Activated CD8-positive, alpha-beta memory T cell treated with anti-CD3 and anti-CD28 coated beads for 24 hours (primary cell): ENCODE measurements around the gene NPNT.
"Not testable (repeated sequence)": the region's sequence is repeated elsewhere in the genome, so short reads cannot be mapped to it uniquely, and the experiment has no call there.

Source experiments
- DNase-seq: peaks from one replicate; pipeline ENCODE4 v3.0.0-alpha.2; 2020

NPNT gene

DNA sequence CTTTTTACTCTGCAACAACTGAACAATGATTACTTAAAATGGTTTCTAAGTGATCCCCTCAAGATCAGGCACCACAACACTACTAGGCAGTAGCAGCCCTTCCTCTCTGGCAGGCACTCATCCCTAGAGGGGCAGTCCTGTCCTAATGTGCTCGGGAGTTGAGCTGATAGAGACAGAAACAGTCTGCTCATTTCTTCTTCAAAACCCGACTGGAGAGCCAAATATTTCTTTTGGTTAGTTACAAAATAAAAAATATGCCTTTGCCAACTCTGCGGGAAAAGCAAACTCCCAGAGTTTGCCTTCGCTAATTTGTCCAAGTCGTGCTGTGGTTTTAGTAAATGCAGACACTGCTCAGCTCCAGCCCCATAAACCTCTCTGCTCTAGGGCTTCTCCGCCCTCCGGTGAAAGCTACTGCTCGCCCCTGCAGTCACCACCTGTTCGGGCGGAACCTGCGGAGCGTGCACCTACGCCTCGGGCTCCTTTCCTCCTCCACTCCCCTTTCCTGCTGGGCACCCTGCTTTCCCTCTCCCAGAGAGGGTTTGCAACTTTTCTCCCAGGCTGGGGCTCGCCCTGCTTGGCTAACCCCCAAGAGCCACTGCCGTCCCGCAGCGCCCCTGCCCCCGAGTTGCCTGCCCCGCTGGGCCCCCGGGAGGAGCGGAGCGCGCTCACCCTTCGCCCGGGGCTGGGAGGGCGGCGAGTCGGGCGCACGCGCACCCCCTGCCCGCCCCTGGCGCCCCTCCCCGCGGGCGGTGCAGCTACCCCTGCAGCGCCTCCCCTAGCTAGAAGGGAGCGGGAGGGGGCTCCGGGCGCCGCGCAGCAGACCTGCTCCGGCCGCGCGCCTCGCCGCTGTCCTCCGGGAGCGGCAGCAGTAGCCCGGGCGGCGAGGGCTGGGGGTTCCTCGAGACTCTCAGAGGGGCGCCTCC lies at the start of gene NPNT:
NPNT (plus strand) TSS at position 812 of the 923 bp plus-strand sequence. CDS start 182 bp downstream, outside the sequence.
- no peak for DNase-seq

DNA sequence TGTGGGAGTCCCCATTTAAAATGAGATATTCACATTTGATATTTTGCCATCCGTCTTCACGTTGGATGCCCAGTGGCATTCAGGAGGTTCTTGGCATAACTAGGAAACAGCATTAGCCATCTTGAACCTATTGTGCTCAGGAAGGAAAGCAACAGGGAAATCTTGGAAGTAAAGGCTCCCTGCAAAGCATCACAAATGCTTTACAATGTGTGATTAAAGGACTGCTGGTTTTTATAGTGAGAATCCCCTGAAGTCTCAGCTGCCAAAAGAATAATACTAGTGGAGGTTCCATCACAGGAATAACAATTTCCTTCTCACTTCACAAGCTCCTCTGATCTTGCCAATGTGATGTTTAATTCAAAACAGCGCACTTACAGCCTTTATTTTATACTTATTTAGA lies 49.7 kb upstream of the NPNT start:
- DNase-seq: no peak

DNA sequence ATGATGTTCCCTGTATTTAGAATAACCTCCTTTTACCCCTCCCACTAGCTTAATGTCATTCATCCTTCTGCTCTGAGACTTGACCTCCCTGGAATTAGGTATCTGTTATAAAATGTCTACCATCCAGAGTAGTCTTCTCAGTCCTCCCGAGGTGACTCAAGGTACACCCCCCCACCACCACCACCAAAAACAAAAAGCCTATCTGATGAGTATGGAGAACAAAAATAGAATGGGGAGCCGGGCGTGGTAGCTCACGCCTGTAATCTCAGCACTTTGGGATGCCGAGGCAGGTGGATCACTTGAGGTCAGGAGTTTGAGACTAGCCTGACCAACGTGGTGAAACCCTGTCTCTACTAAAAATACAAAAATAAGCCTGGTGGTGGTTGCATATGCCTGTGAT lies 46.9 kb upstream of the NPNT start:
- DNase-seq: not testable (repeated sequence)

GRCh38 chr4:105851196-105851595 lies 44.1 kb upstream of the NPNT start:
- no peak for DNase-seq

- DNase-seq: not testable (repeated sequence)
These were observed 43.0 kb upstream of the NPNT start for GRCh38 chr4:105852230-105852629.

DNA sequence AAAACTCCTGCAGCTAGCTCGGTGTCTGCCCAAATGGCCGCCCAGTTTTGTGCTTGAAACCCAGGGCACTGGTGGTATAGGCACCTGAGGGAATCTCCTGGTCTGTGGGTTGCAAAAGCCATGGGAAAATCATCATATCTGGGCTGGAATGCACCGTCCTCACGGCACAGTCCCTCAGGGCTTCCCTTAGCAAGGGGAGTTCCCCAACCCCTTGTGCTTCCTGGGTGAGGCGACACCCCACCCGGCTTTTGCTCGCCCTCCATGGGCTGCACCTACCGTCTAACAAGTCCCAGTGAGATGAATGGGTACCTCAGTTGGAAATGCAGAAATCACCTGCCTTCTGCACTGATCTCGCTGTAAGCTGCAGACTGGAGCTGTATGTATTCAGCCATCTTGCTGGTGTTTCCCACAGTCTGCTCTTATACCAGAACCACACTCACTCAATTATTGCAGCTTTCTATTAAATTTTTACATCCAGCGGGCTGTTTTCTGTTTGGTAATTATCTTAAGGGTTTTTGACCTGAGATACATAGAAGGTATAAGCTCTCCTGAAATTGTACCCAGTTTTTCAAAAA lies 36.7 kb upstream of the NPNT start:
- DNase-seq: no peak

GRCh38 chr4:105859233-105859632 lies 36.0 kb upstream of the NPNT start:
- DNase-seq: no peak

- no peak for DNase-seq
These were observed 24.3 kb upstream of the NPNT start for GRCh38 chr4:105870963-105871362.

GRCh38 chr4:105871997-105872396 lies 23.3 kb upstream of the NPNT start:
- DNase-seq: no peak

GRCh38 chr4:105875233-105875632 lies 20.0 kb upstream of the NPNT start:
- no peak for DNase-seq

- no peak for DNase-seq
These were observed 16.6 kb upstream of the NPNT start for GRCh38 chr4:105878668-105879067.

DNA sequence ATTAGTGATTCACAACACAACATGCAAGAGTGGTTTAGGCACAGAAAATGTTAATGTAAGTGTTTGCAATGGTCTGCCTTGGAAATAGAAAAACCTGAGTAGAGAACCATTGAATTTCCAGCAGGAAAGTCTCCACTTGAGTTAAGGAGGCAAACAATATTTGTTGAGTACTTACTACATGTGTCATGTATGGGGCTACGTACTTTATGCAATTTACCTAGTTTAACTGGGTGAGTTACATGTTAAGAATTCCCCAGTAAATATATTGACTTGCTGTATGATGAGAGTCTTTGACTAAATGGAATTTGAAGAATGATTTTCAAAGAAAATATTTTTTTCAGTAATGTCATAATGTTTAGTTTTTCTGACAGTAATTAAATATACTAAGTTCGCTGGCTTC lies 7.8 kb upstream of the NPNT start:
- no peak for DNase-seq

DNA sequence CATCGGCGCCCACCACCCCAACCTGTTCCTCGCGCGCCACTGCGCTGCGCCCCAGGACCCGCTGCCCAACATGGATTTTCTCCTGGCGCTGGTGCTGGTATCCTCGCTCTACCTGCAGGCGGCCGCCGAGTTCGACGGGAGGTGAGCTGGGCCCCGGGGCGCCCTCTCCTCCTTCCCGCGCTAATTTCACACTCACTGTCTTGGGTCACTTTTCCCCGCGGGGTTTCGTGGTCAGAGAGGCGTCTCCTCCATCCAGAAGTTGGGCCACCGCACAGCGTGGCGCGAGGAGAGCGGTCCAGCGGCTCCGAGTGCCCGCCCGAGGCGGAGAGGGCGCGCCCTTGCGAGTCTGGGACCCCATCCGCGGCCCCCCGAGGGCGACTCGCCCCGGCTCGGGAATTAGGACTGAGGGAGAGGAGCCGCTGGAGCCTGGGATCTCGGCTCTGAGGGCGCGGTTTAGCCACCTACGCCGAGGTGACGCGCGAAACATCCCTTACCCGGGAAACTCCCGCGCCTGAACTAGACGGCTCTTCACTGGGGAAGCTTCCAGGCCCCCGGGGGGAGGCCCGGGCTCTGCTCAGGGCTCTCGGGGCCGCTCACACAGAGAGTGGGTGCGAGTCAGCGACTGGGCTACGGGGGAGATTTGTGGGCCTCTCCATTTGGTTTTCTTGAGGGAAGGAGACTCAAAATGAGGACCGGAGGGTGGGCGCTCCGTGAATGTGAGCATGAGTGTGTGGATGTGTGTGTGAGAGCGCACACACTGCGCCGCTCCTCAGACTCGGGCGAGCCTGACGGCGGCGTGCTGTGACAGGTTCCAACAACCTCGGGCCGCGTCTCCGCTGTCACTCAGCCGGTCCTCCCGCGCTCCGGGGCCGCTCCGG lies 551 bp downstream of the NPNT start:
- no peak for DNase-seq

- no peak for DNase-seq
These were observed 1.2 kb downstream of the NPNT start for GRCh38 chr4:105896461-105896942.

DNA sequence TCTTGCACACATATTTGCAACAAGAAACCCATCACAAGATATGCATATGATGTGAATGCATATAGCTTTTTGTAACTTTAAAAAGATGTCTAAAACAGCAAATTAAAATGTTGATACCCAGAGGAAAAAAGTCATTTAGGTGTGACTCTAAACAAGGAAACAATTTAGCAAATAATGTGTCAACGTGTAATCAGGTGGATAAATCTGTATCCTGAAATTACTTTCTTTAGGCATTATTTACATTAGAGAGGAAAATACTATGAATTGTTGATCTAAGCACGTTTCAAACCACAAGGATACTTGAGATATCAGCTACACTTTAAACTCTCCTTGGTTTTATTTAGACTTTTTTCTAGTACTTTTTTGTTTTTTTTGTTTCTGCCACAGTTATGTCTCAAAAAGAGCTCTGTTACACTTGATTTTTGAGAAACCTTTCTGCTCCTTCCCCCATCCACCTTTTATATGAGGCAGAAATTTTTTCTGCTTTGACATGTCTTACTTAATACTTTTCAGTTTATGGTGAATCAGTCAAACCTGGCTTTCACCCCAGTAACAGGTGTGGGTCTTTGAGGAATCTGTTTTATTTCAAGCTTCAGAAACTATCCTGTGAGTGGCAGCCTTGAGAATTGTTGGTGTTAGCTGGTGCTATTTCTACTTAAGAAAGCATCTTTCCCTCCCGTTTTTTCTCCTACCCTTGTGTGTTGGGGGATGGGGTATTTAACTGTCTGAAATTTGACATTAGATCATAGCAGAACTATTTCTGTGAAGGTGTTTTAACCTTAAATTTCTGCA lies 1.9 kb downstream of the NPNT start:
- DNase-seq: no peak

GRCh38 chr4:105900541-105900940 lies 5.3 kb downstream of the NPNT start:
- DNase-seq: no peak

DNA sequence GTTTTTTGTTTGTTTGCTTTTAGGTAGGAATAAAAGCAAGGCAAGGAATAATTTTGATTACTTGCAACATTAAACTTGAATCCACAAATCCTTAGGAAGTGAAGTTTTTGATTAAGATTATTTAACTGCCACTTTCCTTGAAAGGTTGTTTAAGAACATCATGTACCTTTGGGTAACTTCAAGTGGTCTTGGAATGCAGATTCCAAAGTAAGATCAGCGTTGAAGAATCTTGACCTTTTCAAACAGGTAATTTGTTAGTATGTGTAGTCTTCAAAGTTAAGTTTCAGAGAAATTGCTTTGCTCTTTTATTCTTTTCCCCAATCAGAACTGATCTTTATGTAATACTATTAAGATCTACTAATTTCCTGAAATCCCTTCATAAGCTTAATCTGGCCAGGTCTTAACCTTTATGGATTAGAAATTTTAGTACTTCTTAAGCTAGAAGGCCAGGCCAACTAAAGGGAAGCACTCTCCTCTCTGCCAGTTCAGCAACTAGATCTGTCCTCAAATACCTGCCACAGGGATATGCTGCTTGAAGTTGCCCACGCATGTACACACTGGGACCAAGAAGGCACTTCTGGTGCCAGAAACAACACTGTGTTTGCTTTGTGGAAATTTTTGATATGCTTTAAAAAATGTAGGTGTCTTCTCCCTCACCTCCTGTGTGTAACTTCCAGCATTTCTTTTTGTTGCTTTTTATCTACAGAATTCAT lies 7.4 kb downstream of the NPNT start:
- no peak for DNase-seq

DNA sequence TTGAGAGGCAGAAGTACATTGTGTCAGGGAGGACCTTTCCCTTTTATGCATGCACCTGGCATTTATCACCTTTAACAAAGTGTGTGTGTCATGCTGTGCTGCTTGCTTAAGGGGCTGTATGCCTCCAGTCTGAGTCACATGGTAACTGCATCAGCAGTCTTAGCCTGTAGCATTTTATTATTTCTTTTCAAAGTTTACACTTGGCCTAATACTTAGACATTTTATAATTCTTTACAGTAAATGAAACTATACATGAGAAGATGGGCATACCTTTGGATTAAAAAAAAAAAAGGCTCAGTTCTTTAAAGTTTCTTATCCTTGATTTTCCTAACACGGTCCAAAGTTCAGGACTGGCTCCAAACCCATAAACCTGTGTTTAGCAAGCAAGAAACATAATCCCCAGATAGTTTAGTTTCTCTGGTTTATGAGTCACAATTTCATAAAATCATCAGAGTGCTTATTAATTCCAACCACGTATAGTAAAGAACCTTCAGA lies 14.6 kb downstream of the NPNT start:
- DNase-seq: no peak

GRCh38 chr4:105911426-105911825 lies 16.2 kb downstream of the NPNT start:
- DNase-seq: no peak

DNA sequence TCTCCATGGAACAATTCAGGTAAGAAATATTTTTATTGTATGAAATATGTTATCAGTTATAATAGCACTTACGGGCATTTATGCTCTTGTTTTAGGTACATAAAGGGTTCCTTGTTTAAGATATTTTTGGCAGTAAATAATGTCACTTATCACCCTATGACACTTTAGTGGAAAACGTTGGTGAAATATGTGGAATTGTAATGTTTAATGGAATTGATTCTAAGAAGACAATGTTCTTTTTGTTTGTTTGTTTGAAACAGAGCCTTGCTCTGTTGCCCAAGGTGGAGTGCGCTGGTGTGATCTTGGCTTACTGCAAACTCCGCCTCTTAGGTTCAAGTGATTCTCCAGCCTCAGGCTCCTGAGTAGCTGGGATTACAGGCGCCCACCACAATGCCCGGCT lies 17.4 kb downstream of the NPNT start:
- DNase-seq: no peak

GRCh38 chr4:105917171-105917685 lies 22.0 kb downstream of the NPNT start:
- no peak for DNase-seq
